ENCODE results near the gene ZNF248. TPM values are rescaled to one million over a fixed set of nuclear protein-coding genes. Genes with fewer than 3 reads are reported as not detected.

ZNF248 gene
- total RNA-seq (ENCODE audit: low replicate concordance) = not detected in 2 replicates

GRCh38 chr10:37857287-37858211 lies at the start of gene ZNF248:
TSS of gene ZNF248 (minus strand) at chr10:37857610. CDS start at chr10:37856310, 1,300 bp downstream.
- Histone ChIP-seq H3K4me2 (no peak within 1 kb of the TSS), H3F3A (ENCODE audit: low read depth) (no peaks in the 10 kb centered on the region), H3K27ac (no peak within 1 kb of the TSS), H3K4me1 (no peaks in the 10 kb centered on the region), H3K27me3 (no peaks in the 10 kb centered on the region), H2AFZ (replicated peaks) (no peak within 1 kb of the TSS), H3K9me3 (ENCODE audit: low read depth) (peaks cover 12% of the 10 kb centered on the region), H3K4me3 (no peak within 1 kb of the TSS), H3K79me2 (ENCODE audit: low read depth) (no peaks in the 10 kb centered on the region), H4K20me1 (ENCODE audit: low read depth) (no peaks in the 10 kb centered on the region), H3K36me3 (no peaks in the 10 kb centered on the region), H3K9ac (no peak within 1 kb of the TSS)
- peaks cover 16% of the 10 kb centered on the region for H3K36me3 Mint-ChIP-seq
- H3K4me3 Mint-ChIP-seq = peak within 1 kb of the TSS; percentile 94
- no peak for DNase-seq (ENCODE audit: low spot score)
- no peak for TF ChIP-seq EZH2phosphoT487 (IDR thresholded peaks at IDR 0.05)
- TF ChIP-seq, protein P1, sequence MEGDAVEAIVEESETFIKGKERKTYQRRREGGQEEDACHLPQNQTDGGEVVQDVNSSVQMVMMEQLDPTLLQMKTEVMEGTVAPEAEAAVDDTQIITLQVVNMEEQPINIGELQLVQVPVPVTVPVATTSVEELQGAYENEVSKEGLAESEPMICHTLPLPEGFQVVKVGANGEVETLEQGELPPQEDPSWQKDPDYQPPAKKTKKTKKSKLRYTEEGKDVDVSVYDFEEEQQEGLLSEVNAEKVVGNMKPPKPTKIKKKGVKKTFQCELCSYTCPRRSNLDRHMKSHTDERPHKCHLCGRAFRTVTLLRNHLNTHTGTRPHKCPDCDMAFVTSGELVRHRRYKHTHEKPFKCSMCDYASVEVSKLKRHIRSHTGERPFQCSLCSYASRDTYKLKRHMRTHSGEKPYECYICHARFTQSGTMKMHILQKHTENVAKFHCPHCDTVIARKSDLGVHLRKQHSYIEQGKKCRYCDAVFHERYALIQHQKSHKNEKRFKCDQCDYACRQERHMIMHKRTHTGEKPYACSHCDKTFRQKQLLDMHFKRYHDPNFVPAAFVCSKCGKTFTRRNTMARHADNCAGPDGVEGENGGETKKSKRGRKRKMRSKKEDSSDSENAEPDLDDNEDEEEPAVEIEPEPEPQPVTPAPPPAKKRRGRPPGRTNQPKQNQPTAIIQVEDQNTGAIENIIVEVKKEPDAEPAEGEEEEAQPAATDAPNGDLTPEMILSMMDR (IDR thresholded peaks at IDR 0.05) = no peak
- TF ChIP-seq EZH2 (IDR thresholded peaks at IDR 0.05) = no peak
- H3K9me3 Mint-ChIP-seq = peaks cover 24% of the 10 kb centered on the region
- H3K4me1 Mint-ChIP-seq = peaks cover 18% of the 10 kb centered on the region
- H3K27me3 Mint-ChIP-seq (ENCODE audit: insufficient read depth, low read depth) = peaks cover 4% of the 10 kb centered on the region
- H3K27ac Mint-ChIP-seq = peak within 1 kb of the TSS; percentile 97

DNA sequence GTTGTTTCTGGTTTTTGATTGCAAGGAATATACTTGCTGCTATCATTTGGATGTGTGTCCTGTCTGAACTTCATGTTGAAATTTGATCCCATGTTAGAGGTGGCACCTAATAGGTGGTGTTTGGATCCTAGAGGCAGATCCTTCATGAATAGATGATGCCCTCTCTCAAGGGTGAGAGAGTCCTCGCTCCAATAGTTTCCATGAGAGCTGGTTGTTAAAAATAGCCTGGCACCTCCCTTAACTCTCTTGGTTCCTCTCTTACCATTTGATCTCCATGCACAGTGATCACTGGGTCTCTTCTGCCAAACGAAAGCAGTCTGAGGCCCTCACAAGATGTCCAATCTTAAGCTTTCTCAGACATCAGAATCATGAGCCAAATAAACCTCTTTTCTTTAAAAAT lies 49.0 kb upstream of the ZNF248 start:
- no peak for TF ChIP-seq EZH2phosphoT487 (IDR thresholded peaks at IDR 0.05)
- TF ChIP-seq, protein P1 (IDR thresholded peaks at IDR 0.05) = no peak
- no peak for TF ChIP-seq EZH2 (IDR thresholded peaks at IDR 0.05)
- Histone ChIP-seq H3K9ac (no peak overlapping the region), H4K20me1 (ENCODE audit: low read depth) (no peaks in the 10 kb centered on the region), H3K9me3 (ENCODE audit: low read depth) (peaks cover 13% of the 10 kb centered on the region), H3K27me3 (no peaks in the 10 kb centered on the region), H3K27ac (no peak overlapping the region), H3K4me3 (no peak overlapping the region), H3K79me2 (ENCODE audit: low read depth) (no peaks in the 10 kb centered on the region), H3K4me1 (no peaks in the 10 kb centered on the region), H2AFZ (replicated peaks) (no peak overlapping the region), H3K36me3 (no peaks in the 10 kb centered on the region), H3K4me2 (no peak overlapping the region), H3F3A (ENCODE audit: low read depth) (no peaks in the 10 kb centered on the region)
- peaks cover 11% of the 10 kb centered on the region for H3K9me3 Mint-ChIP-seq
- H3K4me1 Mint-ChIP-seq = no peaks in the 10 kb centered on the region
- no peak overlapping the region for H3K4me3 Mint-ChIP-seq
- H3K27ac Mint-ChIP-seq = no peak overlapping the region
- no peaks in the 10 kb centered on the region for H3K36me3 Mint-ChIP-seq
- H3K27me3 Mint-ChIP-seq (ENCODE audit: insufficient read depth, low read depth) = no peaks in the 10 kb centered on the region
- DNase-seq (ENCODE audit: low spot score) = no peak

- Mint-ChIP-seq H3K4me3 (no peak overlapping the region), H3K9me3 (peaks cover 25% of the 10 kb centered on the region)
Measured at GRCh38 chr10:37896436-37896835, 39.0 kb upstream of the ZNF248 start.

More at GRCh38 chr10:37896436-37896835, 39.0 kb upstream of the ZNF248 start:
- Histone ChIP-seq H3K4me2 (no peak overlapping the region), H3F3A (ENCODE audit: low read depth) (no peaks in the 10 kb centered on the region), H3K27ac (no peak overlapping the region), H4K20me1 (ENCODE audit: low read depth) (no peaks in the 10 kb centered on the region), H3K4me1 (no peaks in the 10 kb centered on the region), H3K9ac (no peak overlapping the region), H3K36me3 (no peaks in the 10 kb centered on the region), H3K4me3 (no peak overlapping the region), H3K79me2 (ENCODE audit: low read depth) (no peaks in the 10 kb centered on the region), H2AFZ (replicated peaks) (no peak overlapping the region), H3K9me3 (ENCODE audit: low read depth) (peaks cover 37% of the 10 kb centered on the region), H3K27me3 (no peaks in the 10 kb centered on the region)
- H3K36me3 Mint-ChIP-seq = no peaks in the 10 kb centered on the region
- H3K27ac Mint-ChIP-seq = no peak overlapping the region
- no peaks in the 10 kb centered on the region for H3K4me1 Mint-ChIP-seq
- TF ChIP-seq EZH2phosphoT487 (IDR thresholded peaks at IDR 0.05) = no peak
- TF ChIP-seq, protein P1 (IDR thresholded peaks at IDR 0.05) = no peak
- no peak for TF ChIP-seq EZH2 (IDR thresholded peaks at IDR 0.05)
- no peak for DNase-seq (ENCODE audit: low spot score)
- no peaks in the 10 kb centered on the region for H3K27me3 Mint-ChIP-seq (ENCODE audit: insufficient read depth, low read depth)

Measured in neural progenitor cell (in vitro differentiated cells).